ENCODE data around the gene MX2. TPM values are rescaled to one million over a fixed set of nuclear protein-coding genes. Genes with fewer than 3 reads are reported as not detected.

Gene MX2
- total and polyA plus RNA-seq, 2 donors (not counting 3 experiments of a cell fraction or from before 2014, with no cell fraction given), result 0.01 TPM; not detected in 1

- H3K36me3 ChIP-seq (ENCODE audit: control insufficient read depth in 2 of 2, extremely low read depth in 1 of 2, insufficient read depth in 2 of 2, low read length in 2 of 2), result no peaks in the 10 kb centered on the region
- H3K9me1 ChIP-seq (replicated peaks; ENCODE audit: control insufficient read depth, extremely low read depth, insufficient read depth, low read length), result no peaks in the 10 kb centered on the region
- no peak overlapping the region for H3K4me3 ChIP-seq (replicated peaks in 1 of 3; ENCODE audit: insufficient read depth in 1 of 3, low read depth in 1 of 3, low read length in 3 of 3)
- H4K20me1 ChIP-seq (replicated peaks; ENCODE audit: control insufficient read depth, extremely low read depth, insufficient read depth, low read length), result no peaks in the 10 kb centered on the region
- H3K9me3 ChIP-seq (replicated peaks; ENCODE audit: control insufficient read depth, insufficient read depth, low read length), result no peaks in the 10 kb centered on the region
- no peak overlapping the region for H3K4me2 ChIP-seq (ENCODE audit: insufficient read depth, low read length)
- BruUV-seq (replicated peaks), result no TSS peak
- dilution Hi-C loops (cut with MboI; ENCODE audit: extremely low pct_ligation_motif_present, low sequenced_read_pairs) (no loop called here), intact Hi-C loops (cut with micrococcal nuclease) (no loop called here)
- H3K27me3 ChIP-seq (ENCODE audit: control insufficient read depth in 2 of 2, insufficient read depth in 2 of 2, low read length in 2 of 2), result no peaks in the 10 kb centered on the region
- H3K9ac ChIP-seq (replicated peaks; ENCODE audit: extremely low read depth, insufficient read depth, low read length), result no peak overlapping the region
- no peaks in the 10 kb centered on the region for H3K79me2 ChIP-seq (ENCODE audit: control insufficient read depth, insufficient read depth, low read length)
- DNase-seq (ENCODE audit: low read depth, low spot score) (no peak), FAIRE-seq (no peak)
- H3K27ac ChIP-seq (ENCODE audit: insufficient read depth, low read depth, low read length), result no peak overlapping the region
- no peaks in the 10 kb centered on the region for H3K4me1 ChIP-seq (ENCODE audit: control insufficient read depth, extremely low read depth, insufficient read depth, low read length)
- ChIA-PET CTCF (no interaction called here), POLR2A (no interaction called here)
- TF ChIP-seq CTCF (IDR thresholded peaks at IDR 0.05; ENCODE audit: extremely low read depth in 1 of 2, insufficient read depth in 1 of 2, low read depth in 1 of 2, low read length in 2 of 2) (no peak), MYC (IDR thresholded peaks at IDR 0.05; ENCODE audit: low read depth, low read length) (no peak)
- H2AFZ ChIP-seq (ENCODE audit: low read depth, low read length), result no peak overlapping the region
These were observed 43.5 kb downstream of the MX2 start for GRCh38 chr21:41405321-41405720.

- BruUV-seq (replicated peaks), result no TSS peak
- no peaks in the 10 kb centered on the region for H3K9me1 ChIP-seq (replicated peaks; ENCODE audit: control insufficient read depth, extremely low read depth, insufficient read depth, low read length)
- dilution Hi-C loops (cut with MboI; ENCODE audit: extremely low pct_ligation_motif_present, low sequenced_read_pairs) (no loop called here), intact Hi-C loops (cut with micrococcal nuclease) (no loop called here)
- H2AFZ ChIP-seq (ENCODE audit: low read depth, low read length), result no peak overlapping the region
- no peaks in the 10 kb centered on the region for H3K79me2 ChIP-seq (ENCODE audit: control insufficient read depth, insufficient read depth, low read length)
- TF ChIP-seq CTCF (IDR thresholded peaks at IDR 0.05; ENCODE audit: extremely low read depth in 1 of 2, insufficient read depth in 1 of 2, low read depth in 1 of 2, low read length in 2 of 2) (no peak), EZH2 (IDR thresholded peaks at IDR 0.05; ENCODE audit: borderline replicate concordance, low read depth, low read length, severe bottlenecking) (no peak), MAX (IDR thresholded peaks at IDR 0.05; ENCODE audit: insufficient read depth, insufficient read length) (no peak)
- no peaks in the 10 kb centered on the region for H3K27me3 ChIP-seq (ENCODE audit: control insufficient read depth in 2 of 2, insufficient read depth in 2 of 2, low read length in 2 of 2)
- no peak overlapping the region for H3K4me2 ChIP-seq (ENCODE audit: insufficient read depth, low read length)
- no peaks in the 10 kb centered on the region for H3K36me3 ChIP-seq (ENCODE audit: control insufficient read depth in 2 of 2, extremely low read depth in 1 of 2, insufficient read depth in 2 of 2, low read length in 2 of 2)
- DNase-seq (ENCODE audit: low read depth, low spot score) (no peak), FAIRE-seq (no peak)
- ChIA-PET CTCF (no interaction called here), POLR2A (no interaction called here)
- H3K27ac ChIP-seq (ENCODE audit: insufficient read depth, low read depth, low read length), result no peak overlapping the region
- no peaks in the 10 kb centered on the region for H4K20me1 ChIP-seq (replicated peaks; ENCODE audit: control insufficient read depth, extremely low read depth, insufficient read depth, low read length)
- no peaks in the 10 kb centered on the region for H3K9me3 ChIP-seq (replicated peaks; ENCODE audit: control insufficient read depth, insufficient read depth, low read length)
- no peaks in the 10 kb centered on the region for H3K4me1 ChIP-seq (ENCODE audit: control insufficient read depth, extremely low read depth, insufficient read depth, low read length)
- H3K9ac ChIP-seq (replicated peaks; ENCODE audit: extremely low read depth, insufficient read depth, low read length), result no peak overlapping the region
- H3K4me3 ChIP-seq (replicated peaks in 1 of 3; ENCODE audit: insufficient read depth in 1 of 3, low read depth in 1 of 3, low read length in 3 of 3), result no peak overlapping the region
These were observed 44.5 kb downstream of the MX2 start for GRCh38 chr21:41406340-41406739.

All from endothelial cell of umbilical vein (primary cell).